Left lobe of liver (tissue), 2 donors: ENCODE measurements around the gene RBM47. TPM values are rescaled to one million over a fixed set of nuclear protein-coding genes. Genes with fewer than 3 reads are reported as not detected.
"Not testable (repeated sequence)": the region's sequence is repeated elsewhere in the genome, so short reads cannot be mapped to it uniquely, and the experiment has no call there.

Experiments used
- ATAC-seq: fragments of 200-7000 bp; cut with Tn5 transposase; one replicate; pipeline ENCODE4 v1.9.1; 2020; ENCODE audit warnings: mild to moderate bottlenecking, moderate library complexity
- DNase-seq: peaks from one replicate; pipeline ENCODE4 v3.0.0-alpha.2; 2020; ENCODE audit warnings: low spot score
- total RNA-seq: library from RNA; stranded (reverse); gene quantifications from one replicate; pipeline ENCODE4 v1.2.1, GENCODE V29; 2021
- donor health status: DM: no; HTN: no; CAD: no; lungs with moderate emphysema.
- donor health status: DM: no; HTN: yes; CAD: no.

RBM47 gene
- total RNA-seq, 1 donor from 2014 or later, result 56.5 TPM

DNA sequence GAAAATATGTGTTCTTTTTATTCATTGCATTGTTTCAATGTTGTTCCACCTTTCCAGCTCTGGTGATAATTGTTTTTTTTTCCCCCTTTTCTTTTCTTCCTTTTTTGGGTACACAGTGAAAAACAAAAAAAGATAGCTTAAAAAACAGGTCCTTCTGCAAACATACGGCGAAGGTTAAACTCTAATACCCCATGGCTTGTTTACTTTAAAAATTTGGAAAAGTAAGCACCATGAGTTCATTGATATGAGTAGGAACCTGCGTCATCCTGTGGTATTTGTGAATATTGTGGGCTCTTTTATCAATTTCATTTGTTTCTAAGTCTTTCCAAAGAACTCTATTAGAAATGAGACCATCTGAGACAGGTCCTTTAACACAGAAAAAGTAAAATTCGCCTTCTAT lies 171.0 kb downstream of the RBM47 start:
- peak; percentile 65 for ATAC-seq
- DNase-seq, result no peak

DNA sequence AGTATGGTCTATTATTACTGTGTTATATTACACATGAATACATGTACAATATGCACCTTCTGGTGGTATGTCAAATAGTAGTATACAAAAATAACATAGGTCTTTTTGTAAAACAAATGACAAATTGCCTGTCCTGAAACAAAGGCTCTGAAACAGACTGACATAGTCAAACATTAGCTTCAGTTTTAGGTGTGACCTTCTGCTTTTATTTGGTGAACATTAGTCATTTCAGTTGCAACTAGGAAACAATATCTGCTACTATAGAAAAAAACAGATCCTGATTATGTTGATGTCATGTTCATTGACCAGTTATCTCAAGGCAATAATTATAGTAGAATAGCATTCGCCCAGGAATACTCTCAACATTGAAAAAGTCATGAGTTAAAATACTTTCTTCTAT lies 171.6 kb downstream of the RBM47 start:
- no peak for ATAC-seq
- DNase-seq, result no peak

DNA sequence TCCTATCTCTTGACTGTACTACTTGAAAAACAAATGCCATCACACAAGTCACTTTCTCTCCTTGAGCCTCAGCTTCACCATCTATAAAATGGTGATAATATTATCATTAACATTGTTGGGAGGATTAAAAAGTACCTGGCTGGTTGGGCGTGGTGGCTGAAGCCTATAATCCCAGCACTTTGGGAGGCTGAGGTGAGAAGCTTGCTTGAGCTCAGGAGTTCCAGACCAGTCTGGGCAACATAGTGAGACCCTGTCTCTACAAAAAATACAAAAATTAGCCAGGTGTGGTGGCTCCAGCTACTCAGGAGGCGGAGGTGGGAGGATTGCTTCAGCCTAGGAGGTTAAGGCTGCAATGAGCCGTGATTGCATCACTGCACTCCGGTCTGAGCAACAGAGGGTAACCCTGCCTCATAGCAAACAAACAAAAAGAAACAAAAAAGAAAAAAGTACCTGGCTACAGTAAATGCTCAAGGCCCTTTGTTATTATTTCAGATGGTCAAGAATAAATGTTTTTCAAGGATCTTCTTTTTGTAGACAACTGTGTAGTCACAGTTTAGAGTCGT lies 174.2 kb downstream of the RBM47 start:
- DNase-seq (peak; percentile 82), ATAC-seq (peak; percentile 65)

DNA sequence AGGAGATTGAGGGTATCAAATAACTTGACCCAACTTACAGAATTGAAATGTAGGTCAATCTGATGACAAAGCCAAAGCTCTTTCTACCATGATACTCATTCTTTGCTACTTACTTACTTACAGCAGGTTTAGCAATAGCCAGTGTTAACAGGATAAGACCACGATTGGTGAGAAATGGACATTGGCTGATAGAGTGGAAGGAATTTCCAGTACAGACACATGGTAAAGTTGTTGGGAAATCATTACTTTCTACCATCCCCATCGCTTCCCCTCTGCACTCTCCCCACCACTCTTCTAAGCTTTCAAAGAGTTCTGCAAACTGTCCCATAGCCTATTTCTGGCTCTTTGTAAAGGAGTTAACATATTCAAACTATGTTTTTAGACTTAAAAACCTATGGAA lies 174.8 kb downstream of the RBM47 start:
- ATAC-seq, result no peak
- no peak for DNase-seq

DNA sequence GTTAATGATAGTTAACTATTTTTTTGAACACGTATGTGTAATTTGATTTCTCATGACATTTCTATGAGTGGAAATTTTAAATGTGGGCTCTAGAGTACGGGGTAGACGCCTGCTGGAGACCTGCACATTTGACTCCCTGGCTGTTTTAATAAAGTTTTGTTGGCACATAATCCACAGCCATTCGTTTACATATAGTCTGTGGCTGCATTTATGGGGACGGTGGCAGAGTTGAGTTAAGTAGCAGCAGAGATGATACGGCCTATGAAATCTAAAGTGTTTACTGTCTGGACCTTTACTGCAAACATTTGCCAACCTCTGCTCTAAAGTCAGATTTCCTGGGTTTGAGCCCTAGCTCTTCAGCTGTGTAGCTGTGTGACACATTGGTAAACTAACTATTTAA lies 175.8 kb downstream of the RBM47 start:
- DNase-seq, result no peak
- peak; percentile 17 for ATAC-seq

DNA sequence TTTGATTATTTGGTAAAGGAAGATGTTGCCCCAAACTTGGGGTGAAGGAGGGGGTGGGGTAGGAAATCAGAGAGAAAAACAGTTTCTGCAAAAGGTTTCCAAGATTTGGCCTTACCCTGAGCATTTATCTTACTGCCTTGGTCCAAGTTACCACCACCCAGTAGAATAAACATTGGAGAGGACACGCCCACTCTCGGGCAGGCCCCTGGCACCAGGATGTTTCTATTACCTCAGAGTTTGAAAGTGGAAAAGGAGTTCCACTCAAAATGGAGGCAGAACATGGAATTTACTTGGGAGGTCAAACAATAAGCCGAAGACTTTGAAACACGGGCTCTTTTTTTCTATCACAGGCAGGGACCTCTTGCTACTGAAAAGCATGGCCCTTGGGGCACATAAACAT lies 180.8 kb downstream of the RBM47 start:
- DNase-seq (peak; percentile 66), ATAC-seq (peak; percentile 53)

DNA sequence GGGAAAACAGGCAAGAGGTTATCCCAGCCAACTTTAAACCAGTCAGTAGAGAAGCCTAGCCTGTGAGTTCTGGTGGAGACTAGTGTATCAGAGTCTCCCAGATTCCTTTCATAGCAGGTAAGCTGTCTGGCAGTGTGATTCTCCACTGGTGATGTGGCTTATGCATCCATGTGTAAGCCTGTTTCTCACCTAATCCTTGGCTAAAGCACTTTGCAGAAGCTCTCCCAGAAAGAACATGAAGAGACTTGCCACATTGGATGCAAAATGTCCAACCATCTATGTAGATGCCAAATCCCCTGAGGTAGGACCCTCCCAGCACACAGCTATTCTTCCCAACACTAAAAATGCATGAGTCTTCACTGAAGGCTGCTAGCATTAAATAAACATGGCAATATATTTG lies 182.8 kb downstream of the RBM47 start:
- peak; percentile 24 for ATAC-seq
- DNase-seq, result no peak

DNA sequence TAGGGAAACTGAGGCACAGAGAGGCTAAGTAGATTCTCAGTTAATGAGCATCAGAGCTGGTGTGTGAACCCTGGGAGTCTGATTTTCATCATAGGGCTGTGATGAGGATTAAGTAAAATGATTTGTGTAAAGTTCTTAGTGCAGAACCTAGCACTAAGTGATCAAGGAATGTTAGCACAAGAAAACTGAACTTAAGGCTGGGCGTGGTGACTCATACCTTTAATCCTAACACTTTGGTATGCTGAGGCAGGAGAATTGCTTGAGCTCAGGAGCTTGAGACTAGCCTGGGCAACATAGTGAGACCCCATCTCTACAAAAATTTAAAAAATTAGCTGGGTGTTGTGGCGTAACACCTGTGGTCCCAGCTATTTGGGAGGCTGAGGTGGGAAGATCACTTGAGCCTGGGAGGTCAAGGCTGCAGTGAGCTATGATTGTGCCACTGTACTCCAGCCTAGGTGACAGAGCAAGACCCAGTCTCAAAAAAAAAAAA lies 183.4 kb downstream of the RBM47 start:
- not testable (repeated sequence) for DNase-seq, ATAC-seq

DNA sequence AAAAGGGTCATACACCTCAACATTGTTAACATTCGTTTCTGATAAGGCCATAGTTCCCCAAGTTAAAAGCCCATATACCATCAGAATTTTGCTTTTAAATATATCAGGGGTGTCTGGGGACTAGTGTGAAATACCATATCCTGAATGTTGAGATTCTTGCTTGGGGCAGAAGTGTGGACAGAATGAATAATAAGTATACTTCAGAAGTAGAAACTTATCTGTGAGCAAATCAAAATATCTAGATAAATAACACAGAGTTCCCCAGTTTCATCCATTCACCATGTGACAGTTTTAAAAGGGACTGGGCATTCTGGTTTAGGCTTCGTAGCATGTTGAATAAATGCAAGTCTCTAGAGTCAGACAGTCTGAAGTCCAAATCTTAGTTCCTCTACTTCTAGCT lies 184.0 kb downstream of the RBM47 start:
- ATAC-seq, result no peak

DNA sequence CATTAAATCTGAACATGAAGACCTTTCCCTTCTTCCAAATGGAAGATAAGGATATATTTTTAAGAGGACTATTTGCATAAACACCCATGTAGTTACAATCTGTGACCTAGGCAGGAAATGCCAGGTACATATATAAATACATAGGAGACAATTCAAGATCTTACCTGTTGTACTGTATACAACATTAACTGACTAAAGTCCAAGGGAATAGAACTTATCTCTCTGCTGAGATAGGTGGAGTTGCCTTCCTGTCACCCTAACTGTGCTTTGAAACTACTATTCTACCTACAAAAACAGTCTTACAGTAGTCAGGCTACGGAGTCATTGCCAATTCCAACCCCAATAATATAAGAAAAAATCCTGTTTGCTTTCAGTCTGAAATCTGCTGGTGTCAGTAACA lies 188.2 kb downstream of the RBM47 start:
- DNase-seq, result no peak
- no peak for ATAC-seq

More for the DNA sequence above, 184.0 kb downstream of the RBM47 start:
- no peak for DNase-seq

DNA sequence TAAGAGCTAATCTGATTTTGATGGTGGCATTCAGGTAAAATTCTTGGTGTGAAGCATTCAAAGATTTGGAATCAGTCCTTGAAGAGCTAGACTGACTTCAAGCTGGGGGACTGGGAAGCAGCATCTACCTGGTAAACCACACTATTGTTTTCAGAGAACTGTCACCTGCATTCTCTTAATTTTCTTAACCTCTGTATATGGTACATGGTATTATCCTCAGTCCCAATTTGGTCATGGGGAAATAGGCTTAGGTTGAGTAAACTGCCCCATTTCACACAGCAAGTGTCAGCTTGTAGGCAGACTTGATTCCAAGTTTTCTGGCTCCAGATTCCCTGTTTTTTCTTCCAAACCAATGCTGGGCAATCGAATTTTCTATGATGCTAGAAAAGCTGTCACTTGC lies 190.1 kb downstream of the RBM47 start:
- no peak for DNase-seq
- peak; percentile 9 for ATAC-seq

DNA sequence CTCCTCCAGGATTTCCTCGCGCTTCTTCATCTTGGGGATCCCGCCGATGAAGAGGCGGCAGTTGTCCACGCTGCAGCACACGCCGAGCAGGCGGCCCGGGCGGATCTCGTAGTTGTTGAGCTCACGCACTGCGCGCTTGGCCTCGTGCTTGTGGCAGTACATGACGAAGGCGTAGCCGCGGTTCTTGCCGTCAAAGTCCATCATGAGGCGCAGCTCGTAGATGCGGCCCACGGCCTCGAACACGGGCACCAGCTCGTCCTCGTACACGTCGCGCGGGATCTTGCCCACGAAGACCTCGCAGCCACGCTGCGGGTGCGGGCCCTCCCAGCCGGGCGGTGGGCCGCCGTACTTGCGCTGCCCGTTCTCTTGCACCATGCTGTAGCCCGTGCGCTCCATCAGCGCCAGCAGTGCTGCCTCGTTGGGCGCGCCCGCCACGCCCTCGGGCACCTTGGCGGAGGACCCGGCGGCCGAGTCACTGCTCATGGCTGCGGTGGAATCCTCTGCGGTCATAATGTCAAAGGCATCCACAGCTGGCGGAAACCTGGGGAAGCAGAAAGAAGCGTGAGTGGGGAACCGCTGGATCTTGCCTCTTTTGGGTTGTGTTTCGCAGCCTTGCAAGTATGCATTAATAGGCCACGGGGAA lies 191.2 kb downstream of the RBM47 start:
- DNase-seq (no peak), ATAC-seq (peak; percentile 32)

DNA sequence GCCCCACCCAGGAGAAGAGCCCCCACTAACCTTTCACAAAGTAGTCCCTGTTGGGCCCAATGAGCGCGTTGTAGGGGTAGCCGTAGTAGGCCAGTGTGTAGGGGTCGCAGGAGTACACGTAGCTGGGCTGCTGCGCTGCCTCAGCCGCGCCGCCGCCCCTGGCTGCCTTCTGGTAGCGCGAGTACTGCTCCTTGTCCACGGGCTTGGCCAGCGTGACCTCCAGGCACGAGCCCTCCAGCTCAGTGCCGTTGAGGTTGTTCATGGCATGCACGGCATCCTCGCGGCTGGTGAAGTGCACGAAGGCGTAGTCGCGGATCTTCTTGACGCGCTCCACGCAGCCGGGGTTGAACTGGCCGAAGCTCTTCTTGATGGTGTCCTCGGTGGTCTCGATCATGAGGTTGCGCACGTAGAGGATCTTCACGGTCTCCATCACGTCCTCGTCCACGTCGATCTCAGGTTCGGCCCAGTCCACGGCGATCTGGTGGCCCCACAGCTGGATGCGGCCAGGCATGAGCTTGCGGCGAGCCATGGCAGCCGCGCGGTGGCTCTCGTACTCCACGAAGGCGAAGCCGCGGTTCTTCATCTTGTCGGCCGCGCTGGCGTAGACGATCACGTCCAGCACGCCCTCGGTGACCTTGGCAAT lies 191.8 kb downstream of the RBM47 start:
- no peak for DNase-seq
- peak; percentile 8 for ATAC-seq

DNA sequence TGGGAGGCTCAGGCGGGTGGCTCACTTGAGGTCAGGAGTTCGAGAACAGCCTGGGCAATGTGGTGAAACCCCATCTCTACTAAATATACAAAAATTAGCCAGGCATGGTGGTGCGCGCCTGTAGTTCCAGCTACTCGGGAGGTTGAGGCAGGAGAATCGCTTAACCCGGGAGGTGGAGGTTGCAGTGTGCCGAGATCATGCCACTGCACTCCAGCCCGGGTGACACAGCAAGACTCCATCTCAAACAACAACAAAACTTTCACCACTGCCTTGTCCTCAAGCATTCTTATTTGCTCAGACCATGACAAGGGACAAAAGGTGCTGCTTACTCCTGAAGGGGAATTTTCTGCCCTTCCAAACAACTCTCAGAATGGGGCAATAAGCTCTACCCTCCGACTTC lies 194.4 kb downstream of the RBM47 start:
- DNase-seq, ATAC-seq: not testable (repeated sequence)

DNA sequence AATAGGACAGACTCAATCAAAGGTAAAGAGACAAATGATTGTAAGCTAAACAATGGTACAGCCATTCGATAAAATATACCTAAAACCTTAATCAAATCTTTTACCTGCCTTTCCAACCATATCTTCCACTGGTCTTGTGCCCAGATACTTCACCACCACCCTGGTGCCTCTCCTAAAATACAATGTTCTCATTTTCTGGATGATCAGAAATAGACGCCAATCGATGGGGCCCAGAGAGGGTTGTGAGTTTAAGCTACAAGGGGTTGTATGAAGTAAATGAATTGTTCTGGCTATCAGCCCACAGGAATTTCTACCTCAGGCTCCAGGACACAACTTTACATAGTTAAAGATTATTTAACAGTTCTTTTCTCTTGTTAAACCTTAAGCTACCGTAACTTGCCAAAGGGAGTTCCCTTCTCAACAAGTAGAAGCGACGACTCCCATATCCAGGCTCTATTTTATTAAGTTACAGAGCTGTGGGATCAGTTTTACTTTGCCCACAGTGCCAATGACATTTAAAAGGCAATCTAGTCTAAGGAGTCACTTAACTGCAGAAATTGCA lies 195.5 kb downstream of the RBM47 start:
- DNase-seq, result no peak

DNA sequence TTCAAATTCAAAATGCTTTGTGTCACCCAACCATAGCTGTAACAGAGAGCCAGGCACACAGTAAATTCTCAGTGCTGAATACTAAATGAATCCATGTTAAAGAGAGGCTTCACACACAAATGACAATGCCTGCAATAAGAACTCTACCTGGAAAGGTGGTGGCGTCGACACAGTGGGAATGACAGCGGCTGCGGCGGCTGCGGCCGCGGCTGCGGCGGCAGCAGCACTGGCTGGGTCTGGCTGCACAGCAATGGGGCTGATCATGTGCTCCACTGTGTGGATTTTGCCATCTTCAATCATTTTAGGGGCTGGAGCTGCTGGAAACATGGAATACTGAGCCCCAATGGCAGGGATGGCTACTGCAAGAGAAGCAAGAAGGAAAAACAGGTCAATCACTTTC lies 197.2 kb downstream of the RBM47 start:
- ATAC-seq (no peak), DNase-seq (no peak)

More for the DNA sequence above, 195.5 kb downstream of the RBM47 start:
- ATAC-seq, result no peak

DNA sequence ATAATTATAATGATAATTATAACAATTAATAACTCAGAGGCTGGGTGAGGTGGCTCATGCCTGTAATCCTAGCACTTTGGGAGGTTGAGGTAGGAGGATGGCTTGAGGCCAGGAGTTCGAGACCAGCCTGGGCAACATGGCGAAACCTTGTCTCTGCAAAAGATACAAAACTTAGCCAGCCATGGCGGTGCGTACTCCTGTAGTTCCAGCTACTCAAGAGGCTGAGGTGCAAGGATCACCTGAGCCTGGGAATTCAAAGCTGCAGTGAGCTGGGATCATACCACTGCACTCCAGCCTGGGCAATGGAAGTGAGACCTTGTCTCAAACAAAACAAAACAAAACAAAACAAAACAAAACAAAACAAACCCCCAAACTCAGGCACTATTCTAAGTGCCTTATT lies 201.8 kb downstream of the RBM47 start:
- ATAC-seq, DNase-seq: not testable (repeated sequence)

DNA sequence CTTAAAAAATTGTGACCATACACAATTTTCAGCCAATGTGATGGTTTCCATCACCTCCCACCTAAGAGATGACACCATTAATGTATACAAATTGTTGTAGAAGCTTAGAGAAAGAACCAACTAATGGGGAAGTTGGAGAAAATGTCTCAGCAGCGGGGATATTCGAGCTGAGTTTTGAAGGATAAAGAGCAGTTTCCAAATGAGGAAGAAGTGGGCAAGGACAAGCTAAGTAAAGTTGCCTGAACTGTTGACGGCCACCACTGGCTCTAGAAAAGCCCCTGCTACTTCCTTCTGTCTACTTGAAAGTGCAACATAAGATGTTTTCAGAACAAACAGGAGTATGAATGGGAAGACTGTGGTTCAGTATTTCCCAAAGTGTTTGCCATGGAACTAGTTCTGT lies 202.5 kb downstream of the RBM47 start:
- no peak for ATAC-seq
- no peak for DNase-seq

DNA sequence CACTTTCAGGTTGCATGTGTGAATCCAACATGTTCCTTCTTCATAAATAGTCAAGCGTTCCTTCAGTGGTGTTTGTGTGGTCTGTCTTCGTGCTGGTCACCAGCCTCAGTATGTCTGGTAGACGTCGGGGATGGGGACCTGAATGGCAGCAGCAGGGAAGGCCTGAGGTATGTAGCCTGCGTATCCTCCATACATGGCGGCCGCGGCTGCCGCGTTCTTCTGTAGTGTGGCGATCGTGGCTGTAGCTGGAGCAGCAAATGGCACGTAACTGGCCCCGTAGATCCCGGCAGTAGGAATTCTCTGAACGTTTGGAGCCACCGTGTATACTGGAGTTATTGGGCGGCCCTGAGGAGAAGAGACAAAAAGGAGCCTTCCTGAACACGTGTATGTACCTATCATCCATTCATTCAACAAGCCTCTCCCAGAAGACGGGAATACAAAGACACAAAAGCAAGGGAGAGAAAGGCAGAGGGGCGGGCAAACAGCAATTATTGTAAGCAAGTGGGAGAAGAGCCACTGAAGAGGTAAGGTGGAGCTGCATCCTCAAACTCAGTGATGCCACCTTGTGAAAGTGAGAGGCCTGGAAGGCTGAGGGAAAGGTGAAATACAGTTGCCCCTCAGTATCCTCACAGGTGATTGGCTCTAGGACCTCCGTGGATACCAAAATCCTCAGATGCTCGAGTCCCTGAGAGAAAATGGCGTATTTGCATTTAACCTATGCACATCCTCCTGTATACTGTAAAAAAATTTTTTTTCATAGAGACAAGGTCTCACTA lies 203.7 kb downstream of the RBM47 start:
- ATAC-seq, result peak; percentile 9

DNA sequence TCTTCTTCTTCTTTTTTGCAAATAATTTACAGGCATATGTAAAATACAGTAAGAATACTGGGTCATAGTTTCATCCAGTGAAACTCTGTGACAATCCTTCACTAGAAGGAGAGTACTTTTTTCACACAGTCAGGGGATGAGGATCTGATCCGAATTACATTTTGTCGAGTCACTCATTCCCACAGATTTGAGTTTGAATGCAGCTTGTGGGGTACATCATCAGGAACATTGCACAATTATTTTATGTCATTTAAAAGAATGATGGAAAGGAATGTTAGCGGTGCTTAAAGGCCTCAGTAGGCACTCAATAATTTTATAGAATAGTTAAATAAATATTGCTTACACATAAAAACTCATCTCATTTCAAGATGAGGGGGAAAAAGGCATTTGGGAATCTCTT lies 205.9 kb downstream of the RBM47 start:
- ATAC-seq (no peak), DNase-seq (no peak)

More for the DNA sequence above, 203.7 kb downstream of the RBM47 start:
- no peak for DNase-seq
